G401 (cell line): Measurements from ENCODE around the gene LIX1. TPM values are rescaled to one million over a fixed set of nuclear protein-coding genes. Genes with fewer than 3 reads are reported as not detected.
"Not testable (repeated sequence)": the region's sequence is repeated elsewhere in the genome, so short reads cannot be mapped to it uniquely, and the experiment has no call there.

Experiments
- DNase-seq: peaks from one replicate; pipeline ENCODE4 v3.0.0-alpha.2; 2015; ENCODE audit warnings: low spot score
- in situ Hi-C: cut with HindIII; loops from 2 replicates; pipeline ENCODE4 v1.10.0; 2016; ENCODE audit warnings: low sequenced_read_pairs, mixed read lengths
- total RNA-seq: library from RNA; depleted of rRNA; stranded (reverse); fragments of >200 nt; shearing (Covaris generic); gene quantifications from 2 replicates; pipeline ENCODE4 v1.2.3, GENCODE V29; 2014; rRNA removed

LIX1 gene
- 1.0 and 2.0 TPM in 2 replicates for total RNA-seq

DNA sequence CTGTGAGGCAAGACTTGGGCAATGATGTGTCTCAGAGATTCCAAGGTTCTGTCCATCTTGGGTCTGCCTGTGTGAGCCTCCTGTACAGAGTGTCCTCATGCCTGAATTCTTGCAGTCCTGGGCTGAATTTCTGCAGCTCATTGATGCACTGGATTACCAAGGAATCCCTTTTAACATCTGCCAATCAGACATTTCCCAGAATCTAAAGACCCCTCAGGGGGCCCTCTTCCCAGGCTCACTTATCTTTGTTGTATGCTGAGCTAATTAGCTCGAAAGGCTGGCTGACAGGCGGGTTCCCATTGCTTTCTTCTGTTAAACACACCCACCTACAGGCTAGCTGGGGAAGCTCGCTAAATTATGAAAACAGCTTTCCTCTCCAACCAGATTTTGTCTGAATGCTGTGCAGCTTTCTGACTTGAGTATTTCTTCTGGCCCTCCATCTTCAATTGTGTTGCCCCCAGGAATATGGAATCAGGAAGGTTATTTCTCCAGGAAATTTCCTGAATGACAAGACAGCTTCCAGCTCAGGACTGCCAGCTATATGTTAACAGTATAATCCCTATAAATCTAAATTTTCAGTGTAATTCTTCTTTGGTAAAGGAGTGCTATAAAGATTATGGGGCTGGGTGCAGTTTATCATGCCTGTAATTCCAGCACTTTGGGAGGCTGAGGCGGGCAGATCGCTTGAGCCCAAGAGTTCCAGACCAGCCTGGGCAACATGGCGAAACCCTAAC, at the start of gene LIX1:
LIX1 (minus strand) TSS at position 91 of the 734 bp plus-strand sequence; CDS start at position 56, 35 bp downstream.
- peak; percentile 51 for DNase-seq
- in situ Hi-C loops = no loop called here

DNA sequence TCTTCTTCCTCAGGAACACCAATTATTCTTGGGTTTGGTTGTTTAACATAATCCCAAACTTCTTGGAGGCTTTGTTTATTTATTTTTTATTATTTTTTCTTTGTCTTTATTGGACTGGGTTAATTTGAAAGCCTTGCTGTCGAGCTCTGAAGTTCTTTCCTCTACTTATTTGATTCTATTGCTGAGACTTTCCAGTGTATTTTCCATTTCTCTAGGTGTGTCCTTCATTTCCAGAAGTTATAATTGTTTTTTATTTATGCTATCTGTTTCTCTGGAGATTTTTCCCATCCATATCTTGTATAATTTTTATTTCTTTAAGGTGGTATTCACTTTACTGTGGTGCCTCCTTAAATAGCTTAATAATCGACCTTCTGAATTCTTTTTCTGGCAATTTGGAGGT, 49.5 kb upstream of the LIX1 start:
- in situ Hi-C loops = no loop called here
- DNase-seq = no peak

DNA sequence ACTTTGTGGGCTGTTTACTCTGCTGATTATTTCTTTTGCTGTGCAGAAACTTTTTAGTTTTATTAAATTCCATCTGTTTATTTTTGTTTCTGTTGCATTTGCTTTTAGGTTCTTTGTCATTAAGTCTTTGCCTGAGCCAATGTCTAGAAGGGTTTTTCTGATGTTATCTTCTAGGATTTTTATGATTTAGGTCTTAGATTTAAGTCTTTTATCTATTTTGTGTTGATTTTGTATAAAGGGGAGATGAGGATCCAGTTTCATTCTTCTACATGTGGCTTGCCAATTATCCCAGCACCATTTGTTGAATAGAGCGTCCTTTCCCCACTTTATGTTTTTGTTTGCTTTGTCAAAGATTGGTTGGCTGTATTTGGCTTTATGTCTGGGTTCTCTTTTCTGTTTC, 47.1 kb upstream of the LIX1 start:
- in situ Hi-C loops = not testable (repeated sequence)

DNA sequence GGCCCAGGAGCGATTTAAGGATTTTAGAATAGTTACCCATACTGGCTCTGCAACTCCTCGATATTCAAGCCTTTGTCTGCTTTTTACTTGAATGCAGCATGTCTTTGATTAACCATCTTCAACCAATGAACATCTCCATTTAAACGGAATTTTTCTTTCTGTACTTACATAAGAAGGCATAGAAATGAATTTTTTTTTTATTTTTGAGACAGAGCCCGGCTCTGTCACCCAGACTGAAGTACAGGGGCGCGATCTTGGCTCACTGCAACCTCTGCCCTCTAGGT, 41.5 kb upstream of the LIX1 start:
- in situ Hi-C loops = no loop called here
- DNase-seq = no peak

More for the DNA sequence above, 47.1 kb upstream of the LIX1 start:
- DNase-seq = not testable (repeated sequence)

DNA sequence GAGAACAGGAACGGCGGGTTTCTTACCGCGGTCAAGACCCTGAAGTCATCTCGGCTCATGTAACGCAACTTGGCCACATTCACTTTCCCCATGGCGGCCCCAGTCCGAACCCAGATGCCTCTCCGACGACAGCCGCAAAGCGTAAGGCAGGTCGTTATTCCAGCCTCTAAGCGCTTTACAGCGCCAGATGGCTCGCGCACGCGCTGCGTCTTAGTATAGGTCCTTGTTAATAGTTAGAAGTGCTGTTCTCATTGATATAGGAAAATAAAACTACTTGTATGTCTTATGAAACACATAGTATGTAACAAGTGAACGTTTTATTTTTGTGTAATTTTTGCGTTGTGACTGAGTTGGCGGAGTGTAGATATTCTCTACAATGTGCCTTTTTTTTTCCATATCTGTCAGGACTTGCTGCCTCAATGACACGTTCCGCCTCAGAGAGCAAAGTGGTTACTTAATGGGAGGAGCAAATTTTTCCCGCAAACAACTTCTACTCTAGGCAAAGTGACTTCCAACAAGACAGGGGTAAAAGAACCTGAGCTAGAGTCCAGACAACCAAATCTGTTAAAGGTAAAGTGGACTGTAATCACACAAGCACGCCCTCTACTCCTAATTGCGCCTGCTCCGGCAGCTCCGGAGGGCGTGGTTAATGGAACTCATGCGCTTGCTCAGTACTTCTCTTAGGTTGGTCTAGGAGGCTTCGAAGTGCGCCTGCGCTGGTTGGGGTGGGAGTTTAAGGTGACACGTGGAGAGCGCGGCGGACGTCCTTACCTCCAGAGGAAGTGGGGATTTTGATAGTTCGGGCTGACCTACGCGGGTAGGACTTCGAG, 40.9 kb upstream of the LIX1 start, which contains the start of gene RIOK2:
RIOK2 (minus strand) TSS at position 148 of the 830 bp plus-strand sequence; CDS start at position 92, 56 bp downstream.
- peak; percentile 95 for DNase-seq
- in situ Hi-C loops = no loop called here

DNA sequence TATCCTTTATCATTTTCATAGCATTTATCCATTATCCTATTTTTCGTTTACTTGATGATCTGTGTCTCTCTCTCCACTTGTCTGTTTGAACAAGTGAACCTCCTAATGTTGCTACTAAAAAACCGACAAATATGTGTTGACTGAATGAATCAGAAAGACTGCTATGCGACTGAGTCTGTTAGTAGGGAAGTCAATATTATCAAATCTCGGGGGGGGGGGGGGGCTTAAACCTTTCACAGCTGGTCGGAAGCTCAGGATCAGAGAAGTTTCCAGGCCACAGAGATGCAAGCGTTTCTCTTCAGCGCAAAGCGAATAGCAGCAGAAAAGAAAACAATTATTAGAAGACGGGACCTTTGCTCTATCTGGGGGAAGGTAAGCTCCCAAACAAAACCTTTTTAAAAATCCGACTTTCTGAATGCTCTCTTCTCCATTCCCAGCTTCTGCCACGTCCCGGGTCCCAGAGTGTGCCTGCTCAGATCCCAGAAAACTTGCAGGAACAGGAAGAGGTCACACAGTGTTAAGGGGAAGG, 40.2 kb upstream of the LIX1 start:
- no peak for DNase-seq
- in situ Hi-C loops = no loop called here

DNA sequence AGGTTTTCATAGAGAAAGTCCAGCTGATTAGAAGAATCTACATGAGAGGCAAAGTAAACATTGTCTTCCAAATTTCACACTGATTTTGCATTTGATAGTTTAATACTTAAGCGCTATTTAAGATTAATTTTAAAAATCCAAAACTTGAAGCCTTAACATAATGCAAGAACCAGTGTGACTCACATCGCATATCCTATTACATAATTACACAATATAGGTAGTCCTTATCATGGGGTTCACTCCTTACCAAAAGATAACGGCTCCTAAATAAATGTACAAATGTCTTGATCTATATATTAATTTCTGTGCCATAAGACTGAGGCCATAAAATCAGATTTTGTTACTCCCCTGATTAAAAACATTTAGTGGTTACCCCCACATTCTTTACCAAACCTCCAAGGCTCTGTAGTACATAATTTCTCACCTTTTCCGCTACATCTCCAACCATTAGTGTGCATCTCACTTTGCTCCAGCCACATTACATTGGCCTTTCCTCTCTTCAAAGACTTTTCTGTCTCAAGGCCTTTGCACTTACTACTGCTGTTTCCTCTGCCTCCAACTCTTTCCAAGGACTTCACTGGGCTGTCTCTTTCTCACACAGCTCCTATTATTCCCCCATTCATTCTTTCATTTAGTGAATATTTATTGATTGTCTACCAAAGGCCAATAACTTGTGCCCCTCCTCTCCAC, 39.6 kb upstream of the LIX1 start:
- DNase-seq = no peak
- in situ Hi-C loops = no loop called here

DNA sequence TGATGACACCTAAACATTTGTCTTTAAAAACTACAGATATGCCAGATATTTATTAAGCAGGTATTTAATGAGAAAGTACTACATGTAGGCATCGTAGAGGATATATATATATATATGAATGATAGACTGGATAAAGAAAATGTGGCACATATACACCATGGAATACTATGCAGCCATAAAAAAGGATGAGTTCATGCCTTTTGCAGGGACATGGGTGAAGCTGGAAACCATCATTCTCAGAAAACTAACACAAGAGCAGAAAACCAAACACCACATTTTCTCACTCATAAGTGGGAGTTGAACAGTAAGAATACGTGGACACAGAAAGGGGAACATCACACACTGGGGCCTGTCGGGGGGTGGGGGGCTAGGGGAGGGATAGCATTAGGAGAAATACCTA, 37.0 kb upstream of the LIX1 start:
- DNase-seq, in situ Hi-C loops: not testable (repeated sequence)

DNA sequence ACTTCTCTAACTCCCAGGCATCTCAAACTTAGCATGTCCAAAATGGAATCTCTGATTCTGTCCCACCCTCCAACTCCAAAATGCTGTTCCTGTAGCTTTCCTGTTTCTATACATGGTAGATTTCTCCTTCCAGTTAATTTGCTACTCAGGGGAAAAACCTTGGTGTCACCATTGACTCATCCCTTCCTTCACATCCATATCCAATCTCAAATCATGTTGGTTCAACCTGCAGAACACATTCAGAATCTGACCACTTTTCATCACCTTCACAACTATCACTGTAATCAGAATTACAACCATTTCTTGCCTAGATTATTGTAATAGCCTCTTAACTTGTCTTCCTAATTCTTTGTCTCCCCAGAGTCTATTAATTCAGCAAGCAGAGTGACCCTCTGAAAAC, 29.8 kb upstream of the LIX1 start:
- DNase-seq = no peak
- in situ Hi-C loops = loop anchor here (25.0 kb wide), 1 partner anchor 435 kb away; no protein-coding TSS in a partner anchor

DNA sequence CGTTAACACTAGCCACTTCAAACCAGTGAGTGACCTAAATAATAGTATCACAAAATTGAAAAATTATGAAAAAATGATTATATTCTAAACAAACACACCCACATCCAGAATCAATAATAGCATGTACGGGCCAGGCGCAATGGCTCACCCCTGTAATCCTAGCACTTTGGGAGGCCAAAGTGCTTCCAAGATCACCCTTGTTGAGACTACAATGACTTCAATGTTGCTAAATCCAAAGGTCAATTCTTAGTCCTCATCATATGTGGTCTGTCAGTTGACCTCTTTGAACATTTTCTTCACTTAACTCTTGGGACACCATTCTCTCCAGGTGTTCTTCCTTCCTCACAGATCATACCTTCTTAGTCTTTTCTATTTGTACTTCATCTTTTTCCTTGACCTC, 29.3 kb upstream of the LIX1 start:
- no peak for DNase-seq
- in situ Hi-C loops = loop anchor here (25.0 kb wide), 1 partner anchor 434 kb away; no protein-coding TSS in a partner anchor

DNA sequence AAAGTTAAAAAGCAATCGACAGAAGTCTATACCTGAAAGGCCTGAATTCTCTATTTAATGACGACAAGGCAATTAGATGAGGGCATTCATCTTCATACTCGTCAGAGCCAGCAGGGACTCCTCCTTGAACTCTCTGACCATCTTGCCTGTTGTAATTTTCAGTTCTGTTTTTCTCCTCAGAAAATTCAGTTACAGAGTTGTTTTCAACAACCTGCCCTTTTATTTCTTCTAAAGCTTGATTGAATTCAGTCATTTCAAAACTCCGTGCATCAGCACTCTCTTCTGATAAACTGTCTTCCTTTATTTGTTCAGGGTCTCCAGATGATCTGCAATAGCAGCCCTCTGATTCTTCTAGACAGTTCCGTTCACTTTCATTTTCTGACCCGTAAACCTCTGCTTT, 25.0 kb upstream of the LIX1 start:
- in situ Hi-C loops = loop anchor here (25.0 kb wide), 1 partner anchor 430 kb away; no protein-coding TSS in a partner anchor
- no peak for DNase-seq

DNA sequence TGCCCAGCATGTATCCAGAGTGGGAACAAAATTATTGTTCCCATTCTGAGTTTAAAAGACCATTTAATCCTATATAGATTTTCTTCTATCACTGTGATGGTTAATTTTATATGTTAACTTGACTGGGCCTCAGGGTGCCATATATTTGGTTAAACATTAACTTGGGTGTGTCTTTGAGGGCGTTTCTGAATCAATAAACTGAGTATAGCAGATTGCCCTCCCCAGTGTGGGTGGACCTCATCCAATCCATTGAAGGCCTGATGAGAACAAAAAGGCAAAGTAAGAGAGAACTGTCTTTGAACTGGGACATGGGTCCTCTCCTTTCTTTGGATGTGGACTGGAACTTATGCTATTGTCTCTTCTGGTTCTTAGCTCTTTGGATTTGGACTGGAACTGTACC, 23.3 kb upstream of the LIX1 start:
- in situ Hi-C loops = loop anchor here (25.0 kb wide), 1 partner anchor 428 kb away; no protein-coding TSS in a partner anchor
- DNase-seq = no peak

DNA sequence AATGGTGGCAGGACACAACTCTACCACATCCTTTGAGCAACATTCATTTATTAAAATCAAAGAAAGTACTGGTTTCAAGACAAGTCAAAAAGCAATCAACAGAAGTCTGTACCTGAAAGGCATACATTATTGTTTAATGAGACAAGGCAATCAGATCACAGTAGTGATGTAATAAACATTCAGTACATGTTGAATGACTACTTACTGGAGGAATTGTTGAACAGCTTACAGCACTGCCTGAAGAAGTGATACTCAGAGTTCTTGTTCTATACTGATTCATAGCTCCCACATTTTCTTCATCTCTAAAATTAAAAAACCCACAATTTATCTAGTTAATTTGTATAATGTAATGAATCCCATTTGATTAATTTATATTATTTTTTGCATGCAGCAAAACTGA, 22.4 kb upstream of the LIX1 start:
- no peak for DNase-seq
- in situ Hi-C loops = loop anchor here (25.0 kb wide), 1 partner anchor 428 kb away; no protein-coding TSS in a partner anchor

DNA sequence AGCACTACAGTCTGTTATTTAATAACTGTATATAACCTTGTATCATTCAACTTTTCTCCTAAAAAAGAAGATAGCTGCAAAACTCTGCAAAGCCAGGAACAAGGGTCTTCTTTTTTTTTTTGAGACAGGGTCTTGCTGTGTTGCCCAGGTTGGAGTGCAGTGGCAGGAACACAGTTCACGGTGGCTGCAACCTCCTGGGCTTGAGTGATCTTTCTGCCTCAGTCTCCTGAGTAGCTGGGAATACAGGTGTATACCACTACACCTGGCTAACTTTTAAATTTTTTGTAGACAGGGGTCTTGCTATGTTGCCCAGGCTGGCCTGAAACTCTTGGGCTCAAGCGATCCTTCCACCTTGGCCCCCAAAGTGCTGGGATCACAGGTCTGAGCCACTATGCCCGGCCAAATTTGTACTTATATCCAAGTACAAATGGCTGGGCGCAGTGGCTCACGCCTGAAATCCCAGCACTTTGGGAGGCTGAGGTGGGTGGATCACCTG, 21.4 kb upstream of the LIX1 start:
- in situ Hi-C loops = loop anchor here (25.0 kb wide), 1 partner anchor 427 kb away; no protein-coding TSS in a partner anchor
- no peak for DNase-seq

DNA sequence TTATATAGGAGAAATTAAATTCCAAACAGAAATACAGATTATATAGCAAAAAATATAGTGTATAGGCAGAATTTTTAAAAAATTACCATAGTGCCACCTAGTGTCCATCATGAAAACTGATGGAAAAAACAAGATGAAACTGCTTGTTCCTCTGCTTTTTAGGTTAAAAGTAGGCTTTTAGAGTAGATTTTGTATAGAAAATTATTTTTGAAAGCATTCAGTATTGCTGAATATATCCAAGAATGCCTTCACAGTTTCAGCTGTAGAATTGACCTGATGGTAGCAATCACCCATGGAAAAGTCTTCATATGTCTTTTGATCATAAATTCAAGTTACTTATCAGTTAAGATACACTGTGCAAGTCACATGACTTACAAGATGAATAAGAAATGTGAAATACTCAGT, 21.0 kb upstream of the LIX1 start:
- DNase-seq = peak; percentile 45
- in situ Hi-C loops = loop anchor here (25.0 kb wide), 1 partner anchor 426 kb away; no protein-coding TSS in a partner anchor

DNA sequence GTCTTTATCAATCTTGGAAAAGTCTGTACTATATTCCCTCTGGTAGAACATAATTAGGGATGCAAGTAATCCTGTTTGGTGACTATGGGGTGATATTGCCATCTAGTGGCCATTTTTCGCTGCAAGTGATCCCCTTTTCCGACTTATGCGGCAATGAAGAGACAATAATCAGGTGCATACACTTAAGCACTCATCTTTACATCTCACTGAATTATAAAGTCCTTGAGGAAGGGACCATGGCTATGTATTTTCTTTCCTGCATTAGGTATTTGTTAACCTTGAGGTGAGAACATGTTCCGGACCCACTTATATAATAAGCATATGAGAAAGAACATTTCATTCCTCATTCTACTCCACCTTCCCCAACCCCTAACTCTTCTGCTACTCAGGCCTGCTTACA, 19.6 kb upstream of the LIX1 start:
- DNase-seq = peak; percentile 90
- in situ Hi-C loops = loop anchor here (25.0 kb wide), 1 partner anchor 425 kb away; no protein-coding TSS in a partner anchor

DNA sequence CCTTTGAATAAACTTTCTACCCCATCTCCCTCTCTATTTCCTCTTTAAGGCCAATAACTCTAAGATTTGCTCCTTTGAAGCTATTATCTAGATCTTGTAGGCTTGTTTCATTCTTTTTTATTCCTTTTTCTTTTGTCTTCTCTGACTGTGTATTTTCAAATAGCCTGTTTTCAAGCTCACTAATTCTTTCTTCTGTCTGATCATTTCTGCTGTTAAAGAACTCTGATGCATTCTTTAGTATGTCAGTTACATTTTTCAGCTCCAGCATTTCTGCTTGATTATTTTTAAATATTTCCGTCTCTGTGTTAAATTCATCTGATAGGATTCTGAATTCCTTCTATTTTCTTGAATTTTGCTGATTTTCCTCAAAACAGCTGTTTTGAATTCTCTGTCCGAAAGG, 15.3 kb upstream of the LIX1 start:
- in situ Hi-C loops = loop anchor here (25.0 kb wide), 1 partner anchor 420 kb away; no protein-coding TSS in a partner anchor
- DNase-seq = no peak

DNA sequence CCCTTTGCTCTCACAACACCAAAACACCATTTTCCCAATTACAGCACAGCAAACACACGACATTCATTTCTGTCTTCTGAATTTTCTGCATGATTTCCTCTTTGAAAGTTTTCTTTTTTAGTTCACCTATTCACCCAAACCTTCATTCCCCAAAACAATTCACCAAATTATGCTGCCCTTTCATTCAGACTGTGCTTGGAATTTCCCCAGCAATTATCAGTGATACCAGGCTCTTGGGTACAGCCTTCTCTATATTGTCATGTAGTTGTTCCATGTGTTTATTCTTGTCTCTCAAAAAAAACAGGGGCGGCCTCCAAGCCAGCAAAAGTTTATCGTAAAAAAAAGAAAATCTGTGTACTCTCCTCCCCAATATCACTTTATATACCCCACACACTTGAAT, 9.0 kb upstream of the LIX1 start:
- in situ Hi-C loops = loop anchor here (25.0 kb wide), 1 partner anchor 414 kb away; no protein-coding TSS in a partner anchor

DNA sequence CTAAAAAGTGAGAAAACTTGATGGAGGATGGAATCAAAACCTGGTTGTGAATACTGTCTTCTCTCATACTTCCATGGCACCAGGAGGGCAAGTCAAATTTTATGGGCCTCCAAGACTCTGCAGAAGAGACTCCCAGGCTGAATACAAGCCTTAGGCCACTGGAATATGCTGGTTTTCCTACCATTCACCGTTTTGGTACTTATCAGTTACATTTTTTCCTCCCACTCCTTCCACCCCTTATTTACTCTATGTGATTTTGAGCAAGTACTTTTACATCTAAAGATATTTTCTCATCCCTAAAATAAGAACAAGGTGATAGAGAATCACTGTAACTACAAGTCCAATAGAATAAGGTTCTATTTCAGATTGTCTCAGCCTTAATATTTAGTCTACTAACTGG, 8.0 kb upstream of the LIX1 start:
- in situ Hi-C loops = loop anchor here (25.0 kb wide), 1 partner anchor 413 kb away; no protein-coding TSS in a partner anchor
- no peak for DNase-seq

More for the DNA sequence above, 9.0 kb upstream of the LIX1 start:
- no peak for DNase-seq
